MCF 10A (cell line): ENCODE measurements around the gene SLC5A4. TPM values are rescaled to one million over a fixed set of nuclear protein-coding genes. Genes with fewer than 3 reads are reported as not detected.

Source experiments
- BruUV-seq: library from RNA; stranded (reverse); fragments of 400-500 nt; replicated peaks from 2 replicates; lab custom pipeline; 2021; lab: Mats Ljungman, UMichigan
- CTCF ChIA-PET: fragments of 300-600 bp; sonication (Branson Sonifier 250); formaldehyde crosslinking; extraction: SDS; loops from one replicate; lab custom pipeline; 2021; ENCODE audit warnings: antibody characterized with exemption, inconsistent platforms; lab: Yijun Ruan, JAX
- POLR2A ChIA-PET: fragments of 300-600, 350-650 bp; sonication (Branson Sonifier 250); formaldehyde crosslinking; extraction: SDS; loops from one replicate; lab custom pipeline; 2020; ENCODE audit warnings: antibody characterized with exemption, inconsistent platforms; lab: Yijun Ruan, JAX
- DNase-seq: peaks from one replicate; pipeline ENCODE4 v3.0.0-alpha.2; 2018; ENCODE audit not compliant: unreplicated experiment
- H3K27ac Mint-ChIP-seq: one replicate; pipeline ENCODE4 v1.8.0; 2022; ENCODE audit warnings: mild to moderate bottlenecking, low read depth, mixed read lengths; ENCODE audit not compliant: unreplicated experiment
- H3K27me3 Mint-ChIP-seq: one replicate; pipeline ENCODE4 v1.8.0; 2022; ENCODE audit warnings: mixed read lengths; ENCODE audit not compliant: insufficient read depth, unreplicated experiment
- H3K36me3 Mint-ChIP-seq: one replicate; pipeline ENCODE4 v1.8.0; 2022; ENCODE audit warnings: mild to moderate bottlenecking, moderate library complexity, mixed read lengths; ENCODE audit not compliant: insufficient read depth, unreplicated experiment
- H3K4me1 Mint-ChIP-seq: one replicate; pipeline ENCODE4 v1.8.0; 2022; ENCODE audit warnings: mixed read lengths; ENCODE audit not compliant: insufficient read depth, unreplicated experiment
- H3K4me3 Mint-ChIP-seq: one replicate; pipeline ENCODE4 v1.8.0; 2022; ENCODE audit warnings: mild to moderate bottlenecking, moderate library complexity, mixed read lengths; ENCODE audit not compliant: unreplicated experiment
- H3K9me3 Mint-ChIP-seq: one replicate; pipeline ENCODE4 v1.8.0; 2022; ENCODE audit warnings: mixed read lengths; ENCODE audit not compliant: unreplicated experiment
- intact Hi-C: fragments of 100-400 bp; cut with micrococcal nuclease; formaldehyde crosslinking; loops from 2 replicates; pipeline ENCODE4 v1.14.1; 2022
- total RNA-seq: library from RNA; stranded (reverse); gene quantifications from 2 replicates; pipeline ENCODE4 v1.2.3, GENCODE V29; 2022
- TF ChIP-seq, protein P1 (sequence below): fragments of 200-600 bp; IDR thresholded peaks from one replicate; pipeline ENCODE4 v1.8.0; 2022; ENCODE audit warnings: antibody characterized with exemption, mild to moderate bottlenecking; ENCODE audit not compliant: unreplicated experiment

The SLC5A4 gene
- total RNA-seq, 1 experiment from 2014 or later = not detected

DNA sequence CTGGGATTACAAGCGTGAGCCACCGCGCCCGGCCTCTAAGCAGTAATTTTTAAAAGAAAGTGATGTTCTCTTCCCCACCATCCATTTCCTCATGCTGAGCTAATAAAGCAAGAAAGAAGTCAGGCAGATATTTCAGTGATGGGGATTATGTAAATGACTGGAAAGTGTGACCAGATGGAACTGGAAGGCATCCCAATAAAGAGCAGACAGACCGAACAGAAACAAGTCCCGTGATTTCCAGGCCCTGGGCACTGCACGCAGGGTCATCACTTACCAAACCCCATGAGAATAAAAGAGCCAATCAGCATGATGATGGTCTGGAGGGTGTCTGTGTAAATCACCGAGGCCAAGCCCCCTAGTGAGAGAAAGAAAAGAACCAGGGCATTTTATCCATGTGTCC, 18.2 kb downstream of the SLC5A4 start:
- TF ChIP-seq, protein P1, sequence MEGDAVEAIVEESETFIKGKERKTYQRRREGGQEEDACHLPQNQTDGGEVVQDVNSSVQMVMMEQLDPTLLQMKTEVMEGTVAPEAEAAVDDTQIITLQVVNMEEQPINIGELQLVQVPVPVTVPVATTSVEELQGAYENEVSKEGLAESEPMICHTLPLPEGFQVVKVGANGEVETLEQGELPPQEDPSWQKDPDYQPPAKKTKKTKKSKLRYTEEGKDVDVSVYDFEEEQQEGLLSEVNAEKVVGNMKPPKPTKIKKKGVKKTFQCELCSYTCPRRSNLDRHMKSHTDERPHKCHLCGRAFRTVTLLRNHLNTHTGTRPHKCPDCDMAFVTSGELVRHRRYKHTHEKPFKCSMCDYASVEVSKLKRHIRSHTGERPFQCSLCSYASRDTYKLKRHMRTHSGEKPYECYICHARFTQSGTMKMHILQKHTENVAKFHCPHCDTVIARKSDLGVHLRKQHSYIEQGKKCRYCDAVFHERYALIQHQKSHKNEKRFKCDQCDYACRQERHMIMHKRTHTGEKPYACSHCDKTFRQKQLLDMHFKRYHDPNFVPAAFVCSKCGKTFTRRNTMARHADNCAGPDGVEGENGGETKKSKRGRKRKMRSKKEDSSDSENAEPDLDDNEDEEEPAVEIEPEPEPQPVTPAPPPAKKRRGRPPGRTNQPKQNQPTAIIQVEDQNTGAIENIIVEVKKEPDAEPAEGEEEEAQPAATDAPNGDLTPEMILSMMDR = no peak
- no peak for DNase-seq
- BruUV-seq = no TSS peak
- ChIA-PET POLR2A (no interaction called here), CTCF (no interaction called here)
- Mint-ChIP-seq H3K36me3 (no peaks in the 10 kb centered on the region), H3K4me3 (no peak overlapping the region), H3K27ac (no peak overlapping the region), H3K27me3 (peaks cover 50% of the 10 kb centered on the region), H3K9me3 (no peaks in the 10 kb centered on the region), H3K4me1 (no peaks in the 10 kb centered on the region)
- intact Hi-C loops = no loop called here

DNA sequence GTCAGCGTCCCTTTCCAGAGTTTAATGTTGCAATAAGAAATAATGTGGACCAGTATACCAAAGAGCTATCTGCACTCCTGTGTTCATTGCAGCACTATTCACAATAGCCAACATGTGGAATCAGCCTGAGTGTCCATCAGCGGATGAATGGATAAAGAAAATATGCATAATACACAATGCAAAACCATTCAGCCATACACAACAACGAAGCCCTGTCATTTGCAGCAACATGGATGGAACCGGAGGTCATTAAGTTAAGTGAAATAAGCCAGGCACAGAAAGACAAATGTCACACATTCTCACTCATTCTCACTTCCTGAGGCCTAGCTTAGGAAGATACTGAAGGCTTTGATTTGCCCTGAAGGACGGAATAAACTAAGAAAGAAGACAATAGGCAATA, 22.1 kb downstream of the SLC5A4 start:
- TF ChIP-seq, protein P1 = no peak
- Mint-ChIP-seq H3K9me3 (no peaks in the 10 kb centered on the region), H3K27me3 (peaks cover 59% of the 10 kb centered on the region), H3K27ac (no peak overlapping the region), H3K4me1 (no peaks in the 10 kb centered on the region), H3K4me3 (no peak overlapping the region), H3K36me3 (no peaks in the 10 kb centered on the region)
- intact Hi-C loops = no loop called here
- CTCF ChIA-PET = interaction anchor here (1.5 to 1.6 kb wide), 2 partner anchors 9 to 33 kb away, joined by 4 read pairs; no protein-coding TSS in a partner anchor
- no peak for DNase-seq
- POLR2A ChIA-PET = no interaction called here
- BruUV-seq = no TSS peak

DNA sequence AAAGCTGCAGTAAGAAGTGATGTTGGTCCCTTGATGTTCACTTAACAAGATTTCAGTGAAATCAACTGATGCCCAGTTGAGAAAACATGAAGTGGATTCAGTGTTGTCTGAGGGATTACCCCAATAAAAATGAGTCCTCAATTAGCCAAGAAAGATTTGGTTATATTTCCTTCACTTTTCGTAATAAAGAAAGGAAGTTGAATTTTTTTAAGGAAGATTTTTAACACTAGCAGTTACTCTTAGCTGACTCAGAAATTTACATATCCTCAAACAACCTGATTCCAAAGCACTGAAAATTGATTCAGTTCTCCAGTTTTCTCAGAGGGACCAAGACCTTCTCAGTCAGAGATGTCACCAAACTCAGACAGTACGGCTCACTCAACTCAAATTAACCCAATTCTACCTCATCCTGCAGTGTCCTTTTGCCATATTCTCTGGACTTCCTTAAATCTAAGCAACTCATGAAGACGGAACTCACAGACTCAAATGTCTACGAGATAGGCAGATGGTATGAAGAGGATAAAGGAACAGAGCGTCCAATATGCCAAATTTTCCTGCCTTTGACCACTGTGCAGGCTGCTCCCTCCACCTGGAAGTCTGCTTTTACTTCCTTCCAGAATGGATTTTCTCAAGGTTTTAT, 22.8 kb downstream of the SLC5A4 start:
- ChIA-PET CTCF (interaction anchor here (0.6 kb wide), 1 partner anchor 79 kb away, joined by 5 read pairs; no protein-coding TSS in a partner anchor), POLR2A (no interaction called here)
- H3K4me1 Mint-ChIP-seq = no peaks in the 10 kb centered on the region
- H3K9me3 Mint-ChIP-seq = no peaks in the 10 kb centered on the region
- H3K36me3 Mint-ChIP-seq = no peaks in the 10 kb centered on the region
- TF ChIP-seq, protein P1 = no peak
- no peak overlapping the region for H3K4me3 Mint-ChIP-seq
- BruUV-seq = no TSS peak
- peaks cover 51% of the 10 kb centered on the region for H3K27me3 Mint-ChIP-seq
- intact Hi-C loops = no loop called here
- no peak overlapping the region for H3K27ac Mint-ChIP-seq
- no peak for DNase-seq

DNA sequence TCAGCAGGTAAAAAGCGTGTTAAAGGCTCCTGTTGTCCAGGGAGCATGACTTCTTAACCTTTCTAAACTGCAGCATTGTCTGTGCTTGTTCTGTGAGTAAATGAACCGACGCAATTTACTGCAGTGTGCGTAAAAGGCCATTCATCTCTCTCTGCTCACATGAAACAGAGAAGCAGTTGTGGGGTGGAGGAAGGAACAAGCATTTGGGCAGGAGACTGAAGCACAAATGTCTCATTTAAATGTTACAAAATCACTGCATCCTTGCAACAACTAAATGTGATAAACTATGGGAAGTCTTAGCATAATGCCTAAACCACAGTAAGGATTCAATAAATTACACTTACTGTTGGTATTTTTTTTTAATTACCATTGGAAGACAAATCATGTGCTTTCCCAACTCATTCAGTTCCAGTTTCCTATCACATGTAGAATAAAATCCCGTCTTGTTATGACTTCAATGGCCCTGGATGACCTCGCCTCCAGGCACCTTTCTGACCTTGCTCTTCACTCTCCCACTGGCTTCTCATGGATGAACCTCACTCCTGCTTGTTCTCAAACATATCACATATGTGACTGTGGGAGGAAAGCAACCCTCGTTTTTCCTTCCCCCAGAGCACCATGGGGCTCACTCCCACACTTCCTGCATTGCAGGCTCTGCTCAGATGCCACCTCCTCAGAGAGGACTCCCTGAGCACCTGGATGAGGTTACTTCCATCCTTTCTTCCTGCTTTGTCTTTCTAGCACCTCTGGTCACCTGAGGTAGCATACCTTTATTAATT, 28.6 kb downstream of the SLC5A4 start:
- Mint-ChIP-seq H3K36me3 (no peaks in the 10 kb centered on the region), H3K4me1 (no peaks in the 10 kb centered on the region), H3K27ac (no peak overlapping the region), H3K9me3 (no peaks in the 10 kb centered on the region), H3K27me3 (peaks cover 21% of the 10 kb centered on the region), H3K4me3 (no peak overlapping the region)
- TF ChIP-seq, protein P1 = no peak
- no TSS peak for BruUV-seq
- intact Hi-C loops = no loop called here
- no peak for DNase-seq
- POLR2A ChIA-PET = no interaction called here
- CTCF ChIA-PET = interaction anchor here (0.6 to 1.7 kb wide), 2 partner anchors 24 to 229 kb away, joined by 3 to 6 read pairs; no protein-coding TSS in a partner anchor
